ENCODE measurements around the gene ZNF496. TPM values are rescaled to one million over a fixed set of nuclear protein-coding genes. Genes with fewer than 3 reads are reported as not detected.

The ZNF496 gene
- total and polyA plus RNA-seq, 2 of the 13 experiments (the other 11 are each of a cell fraction or from before 2014, with no cell fraction given) = 14.8 to 18.6 TPM

DNA sequence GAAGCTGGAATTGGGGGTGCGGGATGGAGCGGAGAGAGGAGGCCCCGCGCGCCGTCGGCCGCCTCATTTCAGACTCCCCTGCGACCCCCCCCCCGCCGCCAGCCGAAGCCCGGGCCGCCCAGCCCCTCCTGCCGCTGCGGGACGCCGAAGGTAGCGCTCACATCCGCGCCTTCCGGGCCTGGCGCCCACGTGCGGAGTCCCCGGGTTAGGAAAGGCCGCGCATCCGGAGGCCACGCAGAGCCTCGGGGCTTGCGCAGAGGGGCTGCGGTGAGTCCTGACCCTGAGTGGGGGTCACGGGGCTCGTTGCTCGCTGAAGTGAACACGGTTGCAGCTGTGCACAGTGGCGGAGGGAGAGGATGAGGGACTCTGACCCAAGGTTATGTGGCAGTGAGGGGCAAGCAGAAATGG is 552 bp upstream of the ZNF496 start (continued):
- TF ChIP-seq ZNF614 (CRISPR knock-in tag; IDR thresholded peaks at IDR 0.05; ENCODE audit: borderline replicate concordance) = no peak
- no peak for TF ChIP-seq CAMTA2 (CRISPR knock-in tag; IDR thresholded peaks at IDR 0.05; ENCODE audit: borderline replicate concordance)
- TF ChIP-seq ZEB1 (IDR thresholded peaks at IDR 0.05; ENCODE audit: insufficient replicate concordance, low read depth) = no peak
- TF ChIP-seq, protein P1, sequence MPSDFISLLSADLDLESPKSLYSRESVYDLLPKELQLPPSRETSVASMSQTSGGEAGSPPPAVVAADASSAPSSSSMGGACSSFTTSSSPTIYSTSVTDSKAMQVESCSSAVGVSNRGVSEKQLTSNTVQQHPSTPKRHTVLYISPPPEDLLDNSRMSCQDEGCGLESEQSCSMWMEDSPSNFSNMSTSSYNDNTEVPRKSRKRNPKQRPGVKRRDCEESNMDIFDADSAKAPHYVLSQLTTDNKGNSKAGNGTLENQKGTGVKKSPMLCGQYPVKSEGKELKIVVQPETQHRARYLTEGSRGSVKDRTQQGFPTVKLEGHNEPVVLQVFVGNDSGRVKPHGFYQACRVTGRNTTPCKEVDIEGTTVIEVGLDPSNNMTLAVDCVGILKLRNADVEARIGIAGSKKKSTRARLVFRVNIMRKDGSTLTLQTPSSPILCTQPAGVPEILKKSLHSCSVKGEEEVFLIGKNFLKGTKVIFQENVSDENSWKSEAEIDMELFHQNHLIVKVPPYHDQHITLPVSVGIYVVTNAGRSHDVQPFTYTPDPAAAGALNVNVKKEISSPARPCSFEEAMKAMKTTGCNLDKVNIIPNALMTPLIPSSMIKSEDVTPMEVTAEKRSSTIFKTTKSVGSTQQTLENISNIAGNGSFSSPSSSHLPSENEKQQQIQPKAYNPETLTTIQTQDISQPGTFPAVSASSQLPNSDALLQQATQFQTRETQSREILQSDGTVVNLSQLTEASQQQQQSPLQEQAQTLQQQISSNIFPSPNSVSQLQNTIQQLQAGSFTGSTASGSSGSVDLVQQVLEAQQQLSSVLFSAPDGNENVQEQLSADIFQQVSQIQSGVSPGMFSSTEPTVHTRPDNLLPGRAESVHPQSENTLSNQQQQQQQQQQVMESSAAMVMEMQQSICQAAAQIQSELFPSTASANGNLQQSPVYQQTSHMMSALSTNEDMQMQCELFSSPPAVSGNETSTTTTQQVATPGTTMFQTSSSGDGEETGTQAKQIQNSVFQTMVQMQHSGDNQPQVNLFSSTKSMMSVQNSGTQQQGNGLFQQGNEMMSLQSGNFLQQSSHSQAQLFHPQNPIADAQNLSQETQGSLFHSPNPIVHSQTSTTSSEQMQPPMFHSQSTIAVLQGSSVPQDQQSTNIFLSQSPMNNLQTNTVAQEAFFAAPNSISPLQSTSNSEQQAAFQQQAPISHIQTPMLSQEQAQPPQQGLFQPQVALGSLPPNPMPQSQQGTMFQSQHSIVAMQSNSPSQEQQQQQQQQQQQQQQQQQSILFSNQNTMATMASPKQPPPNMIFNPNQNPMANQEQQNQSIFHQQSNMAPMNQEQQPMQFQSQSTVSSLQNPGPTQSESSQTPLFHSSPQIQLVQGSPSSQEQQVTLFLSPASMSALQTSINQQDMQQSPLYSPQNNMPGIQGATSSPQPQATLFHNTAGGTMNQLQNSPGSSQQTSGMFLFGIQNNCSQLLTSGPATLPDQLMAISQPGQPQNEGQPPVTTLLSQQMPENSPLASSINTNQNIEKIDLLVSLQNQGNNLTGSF (CRISPR knock-in tag; IDR thresholded peaks at IDR 0.05) = no peak
- no peak for TF ChIP-seq SSRP1 (CRISPR knock-in tag; IDR thresholded peaks at IDR 0.05)
- TF ChIP-seq, protein P2, sequence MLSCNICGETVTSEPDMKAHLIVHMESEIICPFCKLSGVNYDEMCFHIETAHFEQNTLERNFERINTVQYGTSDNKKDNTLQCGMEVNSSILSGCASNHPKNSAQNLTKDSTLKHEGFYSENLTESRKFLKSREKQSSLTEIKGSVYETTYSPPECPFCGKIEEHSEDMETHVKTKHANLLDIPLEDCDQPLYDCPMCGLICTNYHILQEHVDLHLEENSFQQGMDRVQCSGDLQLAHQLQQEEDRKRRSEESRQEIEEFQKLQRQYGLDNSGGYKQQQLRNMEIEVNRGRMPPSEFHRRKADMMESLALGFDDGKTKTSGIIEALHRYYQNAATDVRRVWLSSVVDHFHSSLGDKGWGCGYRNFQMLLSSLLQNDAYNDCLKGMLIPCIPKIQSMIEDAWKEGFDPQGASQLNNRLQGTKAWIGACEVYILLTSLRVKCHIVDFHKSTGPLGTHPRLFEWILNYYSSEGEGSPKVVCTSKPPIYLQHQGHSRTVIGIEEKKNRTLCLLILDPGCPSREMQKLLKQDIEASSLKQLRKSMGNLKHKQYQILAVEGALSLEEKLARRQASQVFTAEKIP (CRISPR knock-in tag; IDR thresholded peaks at IDR 0.05; ENCODE audit: borderline replicate concordance) = no peak
- TF ChIP-seq GZF1 (CRISPR knock-in tag; IDR thresholded peaks at IDR 0.05) = no peak
- no peak for TF ChIP-seq ZNF616 (CRISPR knock-in tag; IDR thresholded peaks at IDR 0.05; ENCODE audit: low read depth)
- TF ChIP-seq, protein P3, sequence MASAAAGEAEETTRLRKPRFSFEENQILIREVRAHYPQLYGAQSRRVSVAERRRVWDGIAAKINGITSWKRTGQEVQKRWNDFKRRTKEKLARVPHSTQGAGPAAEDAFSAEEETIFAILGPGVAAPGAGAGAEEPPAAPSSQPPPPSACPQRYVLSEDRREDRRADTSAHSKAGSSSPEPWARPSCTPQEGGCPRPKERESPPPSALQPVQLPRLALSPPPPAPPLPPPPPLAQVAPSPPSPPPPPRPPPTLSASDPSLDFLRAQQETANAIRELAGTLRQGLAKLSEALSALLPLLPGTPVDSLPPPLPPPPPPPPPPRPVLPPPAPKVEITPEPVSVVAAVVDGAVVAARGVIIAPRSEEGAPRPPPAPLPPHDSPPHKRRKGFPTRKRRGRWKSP (CRISPR knock-in tag; IDR thresholded peaks at IDR 0.05) = no peak
- TF ChIP-seq FOXP1 (IDR thresholded peaks at IDR 0.05) = no peak
- TF ChIP-seq FOXP1 (CRISPR knock-in tag; IDR thresholded peaks at IDR 0.05) = no peak
- TF ChIP-seq, protein P4, sequence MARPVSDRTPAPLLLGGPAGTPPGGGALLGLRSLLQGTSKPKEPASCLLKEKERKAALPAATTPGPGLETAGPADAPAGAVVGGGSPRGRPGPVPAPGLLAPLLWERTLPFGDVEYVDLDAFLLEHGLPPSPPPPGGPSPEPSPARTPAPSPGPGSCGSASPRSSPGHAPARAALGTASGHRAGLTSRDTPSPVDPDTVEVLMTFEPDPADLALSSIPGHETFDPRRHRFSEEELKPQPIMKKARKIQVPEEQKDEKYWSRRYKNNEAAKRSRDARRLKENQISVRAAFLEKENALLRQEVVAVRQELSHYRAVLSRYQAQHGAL (CRISPR knock-in tag; IDR thresholded peaks at IDR 0.05; ENCODE audit: not compliant biosample characterization) = no peak
- TF ChIP-seq, protein P5, sequence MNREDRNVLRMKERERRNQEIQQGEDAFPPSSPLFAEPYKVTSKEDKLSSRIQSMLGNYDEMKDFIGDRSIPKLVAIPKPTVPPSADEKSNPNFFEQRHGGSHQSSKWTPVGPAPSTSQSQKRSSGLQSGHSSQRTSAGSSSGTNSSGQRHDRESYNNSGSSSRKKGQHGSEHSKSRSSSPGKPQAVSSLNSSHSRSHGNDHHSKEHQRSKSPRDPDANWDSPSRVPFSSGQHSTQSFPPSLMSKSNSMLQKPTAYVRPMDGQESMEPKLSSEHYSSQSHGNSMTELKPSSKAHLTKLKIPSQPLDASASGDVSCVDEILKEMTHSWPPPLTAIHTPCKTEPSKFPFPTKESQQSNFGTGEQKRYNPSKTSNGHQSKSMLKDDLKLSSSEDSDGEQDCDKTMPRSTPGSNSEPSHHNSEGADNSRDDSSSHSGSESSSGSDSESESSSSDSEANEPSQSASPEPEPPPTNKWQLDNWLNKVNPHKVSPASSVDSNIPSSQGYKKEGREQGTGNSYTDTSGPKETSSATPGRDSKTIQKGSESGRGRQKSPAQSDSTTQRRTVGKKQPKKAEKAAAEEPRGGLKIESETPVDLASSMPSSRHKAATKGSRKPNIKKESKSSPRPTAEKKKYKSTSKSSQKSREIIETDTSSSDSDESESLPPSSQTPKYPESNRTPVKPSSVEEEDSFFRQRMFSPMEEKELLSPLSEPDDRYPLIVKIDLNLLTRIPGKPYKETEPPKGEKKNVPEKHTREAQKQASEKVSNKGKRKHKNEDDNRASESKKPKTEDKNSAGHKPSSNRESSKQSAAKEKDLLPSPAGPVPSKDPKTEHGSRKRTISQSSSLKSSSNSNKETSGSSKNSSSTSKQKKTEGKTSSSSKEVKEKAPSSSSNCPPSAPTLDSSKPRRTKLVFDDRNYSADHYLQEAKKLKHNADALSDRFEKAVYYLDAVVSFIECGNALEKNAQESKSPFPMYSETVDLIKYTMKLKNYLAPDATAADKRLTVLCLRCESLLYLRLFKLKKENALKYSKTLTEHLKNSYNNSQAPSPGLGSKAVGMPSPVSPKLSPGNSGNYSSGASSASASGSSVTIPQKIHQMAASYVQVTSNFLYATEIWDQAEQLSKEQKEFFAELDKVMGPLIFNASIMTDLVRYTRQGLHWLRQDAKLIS (CRISPR knock-in tag; IDR thresholded peaks at IDR 0.05) = no peak
- peak; percentile 15; the same call in 1 of the 2 replicates for TF ChIP-seq ZBTB38 (CRISPR knock-in tag; IDR thresholded peaks at IDR 0.05)
- no peak for TF ChIP-seq ZFYVE20 (CRISPR knock-in tag; IDR thresholded peaks at IDR 0.05; ENCODE audit: borderline replicate concordance, low read depth)
- no peak; the same call in 1 of the 2 replicates for TF ChIP-seq PHF20 (CRISPR knock-in tag; IDR thresholded peaks at IDR 0.05)
- TF ChIP-seq RBM22 (optimal IDR thresholded peaks at IDR 0.05; ENCODE audit: low read length) = no peak
